NCI-H128 (cell line): ENCODE results near the gene ATP2B2.
A peak's percentile ranks its signal among the peaks of the same experiment; 100 is the strongest.

Experiments used
- DNase-seq: peaks from one replicate; lab custom pipeline; 2025; ENCODE audit not compliant: unreplicated experiment; lab: John Stamatoyannopoulos, UW

ATP2B2 gene

DNA sequence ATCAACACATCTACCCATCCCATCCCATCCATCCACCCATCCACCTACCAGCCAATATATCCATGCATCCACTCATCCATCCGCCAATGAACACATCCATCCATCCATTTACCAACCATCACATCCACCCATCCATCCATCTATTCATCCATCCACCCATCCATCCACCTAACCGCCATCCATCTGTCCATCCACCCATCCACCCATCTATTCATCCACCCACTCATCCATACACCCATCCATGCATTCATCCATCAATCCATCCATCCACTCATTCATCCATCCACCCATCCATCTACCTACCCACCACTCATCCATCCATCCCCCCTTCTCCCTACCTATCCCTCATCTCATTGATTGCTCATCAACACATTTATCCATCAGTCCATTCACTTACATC is 136.9 kb downstream of the ATP2B2 start:
- no peak for DNase-seq

DNA sequence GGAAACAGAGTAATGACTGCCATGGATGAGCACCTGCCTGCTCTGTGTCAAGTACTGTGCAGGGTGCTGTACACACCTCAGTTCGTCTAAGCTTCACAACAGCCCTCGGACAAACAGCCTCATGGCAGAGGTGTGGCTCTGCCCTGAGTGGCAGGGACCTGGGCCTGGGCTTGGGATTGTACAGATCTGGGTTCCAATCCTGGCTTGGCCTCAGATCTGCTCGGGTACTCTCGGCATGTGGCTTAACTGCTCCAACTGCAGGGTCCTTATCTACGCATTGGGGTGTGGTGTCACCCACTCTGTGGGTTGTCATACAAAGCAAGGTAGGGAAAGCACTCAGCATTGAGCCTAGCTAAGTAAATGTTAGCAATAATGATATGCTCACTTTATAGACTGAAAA is 137.9 kb downstream of the ATP2B2 start:
- no peak for DNase-seq

DNA sequence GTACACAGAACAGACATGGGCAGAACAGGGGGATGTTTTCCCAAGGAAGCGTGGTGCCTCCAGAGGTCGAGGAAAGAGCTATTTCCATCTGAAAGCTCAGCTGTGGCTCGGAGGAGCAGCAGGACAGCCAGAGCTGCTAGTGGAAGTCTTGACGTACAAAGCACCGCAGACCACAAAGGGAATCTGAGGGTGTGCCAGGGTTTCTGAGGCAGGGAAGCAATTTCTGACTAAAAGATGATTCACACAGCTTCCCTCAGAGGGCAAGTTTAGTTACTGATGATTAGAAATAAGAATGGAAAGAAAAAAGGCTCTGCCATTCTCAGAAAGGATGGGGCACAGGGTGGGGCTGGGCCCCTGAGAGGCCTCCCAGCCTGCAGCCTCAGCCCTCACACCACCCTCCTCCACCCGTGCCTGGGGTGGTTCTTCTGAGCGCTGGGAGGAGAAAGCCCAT is 138.7 kb downstream of the ATP2B2 start:
- no peak for DNase-seq

DNA sequence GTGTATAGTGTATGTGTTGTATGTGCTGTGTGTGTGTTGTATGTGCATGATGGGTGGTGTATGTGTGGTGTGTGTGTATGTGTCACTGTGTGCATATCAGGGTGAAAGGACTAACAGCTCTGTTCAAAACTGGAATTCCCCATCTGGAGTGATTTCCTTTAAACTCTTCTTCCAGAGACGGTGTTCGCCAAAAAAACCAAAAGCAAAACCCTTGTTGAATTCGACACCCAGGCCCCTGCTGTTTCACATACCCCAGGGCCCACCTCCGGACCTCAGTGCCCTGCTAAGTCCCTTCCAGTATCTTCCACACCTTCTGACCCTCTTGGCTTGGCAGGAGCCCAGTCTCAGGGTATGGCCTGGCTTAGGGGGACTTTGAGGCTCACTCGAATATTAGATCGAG is 139.6 kb downstream of the ATP2B2 start:
- no peak for DNase-seq

DNA sequence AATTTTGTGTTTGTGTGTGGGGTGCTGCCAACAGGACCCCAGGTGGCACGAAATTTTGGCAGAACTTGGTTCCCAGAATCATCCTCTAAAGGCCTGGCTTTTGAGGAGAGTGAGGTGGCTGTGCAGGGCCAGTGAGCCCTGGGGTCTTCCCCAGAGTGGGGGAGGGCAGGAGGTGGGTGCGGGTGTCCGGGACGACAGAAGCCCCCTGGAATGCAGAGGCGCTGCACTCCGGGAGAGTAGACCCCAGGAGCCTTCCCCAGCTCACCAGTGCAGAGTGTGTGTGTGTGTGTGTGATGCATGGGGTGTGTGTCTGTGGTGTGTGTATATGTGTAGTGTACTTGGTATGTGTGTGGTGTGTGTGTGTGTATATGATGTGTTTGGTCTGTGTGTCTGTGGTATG is 140.1 kb downstream of the ATP2B2 start:
- DNase-seq = no peak

DNA sequence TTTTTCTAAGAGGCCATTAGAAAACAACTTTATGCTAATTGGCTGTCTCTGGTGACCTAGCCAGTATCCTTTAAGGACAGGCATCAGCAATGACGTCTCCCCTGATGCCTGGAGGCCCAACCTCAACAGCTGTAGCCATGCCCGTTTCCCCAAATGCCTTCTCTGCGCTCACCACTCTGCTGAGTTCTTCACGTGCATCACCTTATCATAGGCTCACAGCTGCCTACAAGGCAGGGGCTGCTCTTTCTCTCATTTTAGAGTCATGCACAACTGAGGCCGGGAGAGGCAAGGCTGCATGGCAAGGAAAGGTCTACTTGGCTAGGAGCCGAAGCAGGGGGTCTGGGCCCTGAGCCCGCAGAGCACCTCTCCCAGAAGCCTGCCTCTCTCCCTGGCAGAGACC is 140.6 kb downstream of the ATP2B2 start:
- no peak for DNase-seq

DNA sequence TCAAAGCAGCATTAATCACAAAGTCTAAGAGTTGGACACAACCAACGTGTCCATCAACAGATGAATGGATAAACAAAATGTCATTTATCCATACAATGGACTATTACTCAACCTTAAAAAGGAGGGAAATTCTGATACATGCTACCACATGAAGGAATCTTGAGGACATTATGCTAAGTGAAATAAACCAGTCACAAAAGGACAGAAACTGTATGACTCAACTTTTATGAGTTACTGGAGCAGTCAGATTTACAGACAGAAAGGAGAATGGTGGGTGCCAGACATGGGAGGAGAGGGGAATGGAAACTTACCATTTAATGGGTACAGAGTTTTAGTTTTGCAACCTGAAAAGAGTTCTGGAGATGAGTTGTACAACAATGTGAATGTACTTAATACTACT is 141.5 kb downstream of the ATP2B2 start:
- DNase-seq = no peak

DNA sequence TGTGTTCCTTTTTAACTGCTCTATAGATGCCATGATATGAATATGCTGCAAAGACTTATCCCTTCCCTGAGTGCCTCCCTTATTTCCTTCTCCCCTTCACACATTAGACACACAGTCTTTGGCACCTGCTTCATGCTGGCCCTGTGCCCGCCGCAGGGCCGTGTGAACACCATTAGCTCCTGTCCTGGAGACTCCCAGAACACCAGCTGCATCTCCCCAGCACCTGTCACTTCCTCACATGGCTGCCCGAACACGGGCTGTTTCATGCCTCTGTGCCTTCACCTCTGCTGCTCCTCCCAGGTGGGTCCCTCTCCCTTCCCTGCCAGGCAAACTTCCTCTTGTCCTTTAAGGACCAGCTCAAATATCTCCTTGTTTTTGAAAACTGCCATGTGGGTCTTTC is 144.0 kb downstream of the ATP2B2 start:
- DNase-seq = peak; percentile 34

DNA sequence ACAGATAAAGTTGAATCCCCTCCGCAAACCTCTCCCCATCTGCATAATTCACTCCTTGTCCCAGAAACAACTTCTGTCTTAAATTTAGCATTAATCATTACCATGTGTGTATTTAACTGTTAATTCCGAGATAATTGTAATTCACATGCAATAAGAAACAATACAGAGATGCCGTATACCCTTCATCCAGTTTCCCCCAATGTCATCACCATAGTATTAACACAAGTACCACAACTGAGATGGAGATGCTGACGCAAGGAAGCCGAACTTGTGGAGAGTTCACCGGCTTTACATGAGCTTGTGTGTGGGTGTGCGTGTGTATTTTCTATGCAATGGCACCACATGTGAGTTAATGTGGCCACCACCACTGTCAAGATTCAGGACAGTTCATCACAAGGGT is 144.9 kb downstream of the ATP2B2 start:
- no peak for DNase-seq

DNA sequence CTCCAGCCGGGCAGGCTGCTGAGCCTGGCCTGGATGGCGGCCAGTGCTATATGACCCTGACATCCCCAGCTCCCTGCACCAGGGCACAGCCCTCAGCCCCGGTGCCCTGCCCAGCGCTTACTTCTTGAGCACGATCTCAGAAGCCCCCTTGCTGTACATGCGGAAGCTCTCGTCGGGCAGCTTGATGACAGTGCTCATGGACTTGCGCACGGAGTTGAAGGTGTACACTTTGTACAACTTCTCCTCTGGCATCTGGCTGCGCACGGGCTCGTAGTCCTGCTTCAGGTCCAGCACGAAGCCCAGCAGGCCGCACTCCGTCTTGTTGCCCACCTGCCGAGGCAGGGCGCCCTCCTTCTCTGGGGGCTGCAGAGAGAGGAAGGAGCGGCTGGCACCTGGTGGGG is 145.6 kb downstream of the ATP2B2 start:
- no peak for DNase-seq

DNA sequence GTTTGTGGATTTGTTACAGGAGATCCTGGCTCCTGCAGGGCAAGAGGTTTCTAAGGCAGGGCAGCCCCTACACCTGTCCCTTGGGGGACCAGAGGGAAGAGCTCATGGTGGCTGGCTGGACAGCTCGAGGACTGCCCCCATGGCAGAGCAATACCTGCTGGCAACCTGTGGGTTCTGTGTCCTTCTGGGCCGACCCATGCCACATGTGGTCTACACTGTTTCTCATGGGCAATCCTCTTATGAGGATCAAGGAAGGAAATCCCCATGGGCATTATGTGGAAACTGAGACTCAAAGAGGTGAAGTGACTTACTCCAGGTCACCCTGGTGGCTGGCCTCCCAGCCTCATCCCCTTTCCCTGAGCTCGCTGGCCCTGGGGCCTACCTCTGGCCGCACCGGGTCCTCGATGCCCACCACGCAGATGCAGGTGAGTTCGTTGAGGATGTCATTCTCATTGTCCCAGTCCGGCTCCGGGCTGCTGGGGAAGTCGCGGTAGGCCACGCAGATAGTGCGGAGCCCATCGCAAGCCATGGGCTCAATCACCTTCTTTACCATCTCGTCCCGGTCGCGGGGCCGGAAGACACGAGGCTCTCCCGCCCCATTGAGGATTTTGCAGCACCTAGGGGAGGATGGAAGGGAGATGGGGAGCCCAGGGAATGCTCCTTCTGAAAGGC is 146.9 kb downstream of the ATP2B2 start:
- no peak for DNase-seq

DNA sequence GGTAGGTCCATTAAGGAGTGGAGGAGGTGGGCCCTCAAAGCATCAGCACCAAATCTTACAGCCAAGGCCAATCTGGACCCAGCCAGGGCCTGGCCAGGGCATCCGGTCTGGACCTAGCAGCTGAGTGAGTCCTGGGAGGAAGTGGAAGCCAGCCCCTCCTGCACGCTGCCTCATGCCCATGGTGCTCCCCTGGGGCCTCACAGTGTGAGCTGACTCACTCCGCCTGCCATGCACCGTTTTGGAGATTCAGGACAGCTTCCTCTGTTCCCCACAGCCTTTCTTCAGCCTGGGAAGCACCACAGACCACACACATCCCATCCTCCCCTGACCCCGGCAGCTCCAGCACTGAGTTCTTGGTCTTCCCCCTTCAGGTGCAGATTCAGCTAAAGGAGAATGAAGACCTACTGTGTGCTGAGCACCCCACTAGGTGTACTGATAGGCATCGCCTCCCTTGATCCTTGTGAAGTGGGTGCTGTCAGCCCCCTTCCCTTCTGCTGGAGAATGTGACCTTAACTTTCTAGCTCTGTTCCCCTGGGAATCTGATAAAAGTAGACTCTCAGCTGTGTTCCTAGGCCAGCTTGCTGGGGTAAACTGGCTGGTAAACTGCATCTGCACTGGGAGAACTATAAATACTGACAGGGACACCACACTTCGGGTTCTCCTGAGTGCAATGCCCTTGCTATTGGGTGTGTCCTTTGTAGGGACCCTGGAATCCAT is 147.6 kb downstream of the ATP2B2 start:
- no peak for DNase-seq

DNA sequence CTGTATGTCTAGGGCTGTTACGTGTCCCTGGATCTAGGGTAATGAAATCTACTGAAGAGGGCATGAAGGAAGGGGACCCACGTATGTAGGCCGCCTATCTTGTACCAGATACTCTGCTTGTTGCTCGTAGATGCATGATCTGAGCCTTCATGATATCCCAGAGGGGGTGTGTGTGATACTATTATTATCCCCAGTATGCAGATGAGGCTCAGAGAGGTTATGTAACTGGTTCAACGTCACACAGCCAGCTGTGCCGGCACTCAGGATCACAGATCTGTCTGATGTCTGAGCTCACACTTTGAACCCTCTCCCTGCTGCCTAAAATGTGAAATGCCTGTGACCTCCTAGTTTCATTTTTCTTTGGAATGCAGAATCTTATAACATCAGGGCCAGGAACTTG is 148.3 kb downstream of the ATP2B2 start:
- DNase-seq = no peak

DNA sequence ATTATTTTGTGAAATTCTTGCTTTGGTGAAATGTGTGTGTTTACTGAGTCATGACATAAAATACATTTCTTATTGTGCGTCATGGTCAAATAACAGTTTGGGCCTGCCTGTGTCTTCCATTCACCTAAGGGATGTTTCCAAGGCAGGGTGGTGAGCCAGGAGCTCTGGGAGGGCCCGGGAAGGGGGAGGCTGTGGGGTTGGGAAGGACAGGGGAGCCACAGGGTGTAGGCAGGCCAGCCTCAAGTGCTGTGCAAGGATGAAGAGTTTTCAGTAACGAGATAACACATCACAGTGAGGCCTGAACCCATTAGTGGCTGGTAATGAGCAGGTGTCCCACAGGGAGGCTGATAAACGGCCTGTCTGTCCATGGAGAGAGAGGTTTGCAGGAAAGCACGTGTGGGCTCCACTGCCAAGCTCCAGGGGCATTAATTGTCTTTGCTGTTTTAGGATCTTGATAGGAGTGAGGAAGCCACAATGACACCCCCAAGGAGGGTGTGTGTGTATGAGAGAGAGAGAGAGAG is 148.9 kb downstream of the ATP2B2 start:
- no peak for DNase-seq

DNA sequence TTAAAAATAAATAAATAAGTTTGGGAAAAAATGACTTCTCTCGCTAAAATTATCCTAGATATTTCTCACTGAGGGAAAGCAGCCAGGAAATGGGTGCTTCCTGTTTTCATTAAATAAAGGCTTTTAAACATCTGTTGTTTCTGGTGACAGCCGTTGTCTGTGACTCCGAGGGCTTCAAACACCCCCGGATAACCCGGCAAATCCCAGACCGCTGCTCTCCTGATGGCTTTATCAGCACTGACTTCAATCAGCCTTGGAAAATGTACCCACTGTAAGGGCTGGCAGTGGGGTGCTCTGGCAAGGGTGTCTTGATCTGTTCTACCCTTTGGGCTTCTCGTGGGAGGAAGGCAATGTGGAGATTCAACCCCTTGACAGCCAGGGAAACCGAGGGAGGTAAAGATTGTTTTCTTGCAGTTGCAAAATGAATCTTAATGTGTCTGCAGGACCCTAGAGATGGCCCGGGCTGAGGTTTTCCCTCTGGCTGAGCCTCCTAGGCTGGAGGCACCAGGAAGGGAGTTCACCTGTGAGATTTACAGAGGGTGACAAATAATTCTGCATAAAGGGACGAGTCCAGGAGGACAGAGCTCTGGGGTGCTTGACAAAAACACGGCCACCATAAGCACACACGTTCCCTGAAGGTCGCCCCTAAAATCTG is 150.9 kb downstream of the ATP2B2 start:
- no peak for DNase-seq

DNA sequence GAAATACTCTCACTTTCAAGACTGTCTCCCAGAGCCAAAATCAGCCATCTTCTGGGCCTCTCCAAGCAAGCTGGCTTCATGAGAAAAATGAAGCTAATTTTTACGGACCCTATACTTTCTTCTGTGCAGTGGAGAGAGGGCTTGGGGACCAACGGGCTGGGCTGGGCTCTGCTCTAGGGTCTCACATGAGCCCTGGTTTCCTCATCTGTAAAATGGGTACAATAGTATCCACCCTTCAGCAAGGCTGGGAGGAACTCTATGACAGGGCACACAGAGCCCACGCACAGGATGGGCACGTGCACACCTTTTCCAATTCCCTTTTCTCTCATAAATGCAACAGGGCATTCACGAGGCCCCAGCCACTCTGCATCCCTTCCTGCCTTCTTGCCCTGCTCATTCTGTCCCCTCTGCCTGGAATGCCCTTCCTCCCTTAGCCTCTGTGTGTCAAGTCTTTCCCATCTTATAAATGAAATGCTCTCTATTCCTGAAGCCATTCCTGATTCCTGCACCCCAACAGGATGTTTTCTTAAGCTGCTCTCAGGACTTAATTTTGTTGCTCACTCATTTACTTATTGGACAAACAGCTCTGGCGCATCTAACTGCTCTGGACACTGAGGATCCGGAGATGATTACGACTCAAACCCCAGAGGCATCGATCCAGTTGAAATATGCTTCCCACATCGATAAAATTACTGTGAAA is 151.6 kb downstream of the ATP2B2 start:
- DNase-seq = no peak

DNA sequence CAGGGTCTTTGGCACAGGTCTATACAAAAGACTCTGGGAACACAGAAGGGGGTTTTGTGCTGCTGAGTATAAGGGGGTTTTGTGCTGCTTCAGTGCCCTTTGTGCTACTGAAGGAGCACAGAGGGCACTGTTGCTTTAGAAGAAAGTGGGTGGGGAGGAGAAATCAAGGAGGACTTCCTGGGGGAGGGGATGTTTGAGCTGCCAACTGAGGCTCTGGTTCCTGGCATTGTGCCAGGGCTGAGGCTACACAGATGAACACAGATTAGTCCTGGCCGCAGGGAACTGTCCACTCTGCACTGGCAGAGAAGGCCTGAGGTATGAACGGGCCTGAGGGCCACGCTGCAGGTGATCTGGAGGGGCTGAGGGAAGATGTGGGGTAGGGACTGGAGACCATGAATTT is 152.2 kb downstream of the ATP2B2 start:
- DNase-seq = no peak

DNA sequence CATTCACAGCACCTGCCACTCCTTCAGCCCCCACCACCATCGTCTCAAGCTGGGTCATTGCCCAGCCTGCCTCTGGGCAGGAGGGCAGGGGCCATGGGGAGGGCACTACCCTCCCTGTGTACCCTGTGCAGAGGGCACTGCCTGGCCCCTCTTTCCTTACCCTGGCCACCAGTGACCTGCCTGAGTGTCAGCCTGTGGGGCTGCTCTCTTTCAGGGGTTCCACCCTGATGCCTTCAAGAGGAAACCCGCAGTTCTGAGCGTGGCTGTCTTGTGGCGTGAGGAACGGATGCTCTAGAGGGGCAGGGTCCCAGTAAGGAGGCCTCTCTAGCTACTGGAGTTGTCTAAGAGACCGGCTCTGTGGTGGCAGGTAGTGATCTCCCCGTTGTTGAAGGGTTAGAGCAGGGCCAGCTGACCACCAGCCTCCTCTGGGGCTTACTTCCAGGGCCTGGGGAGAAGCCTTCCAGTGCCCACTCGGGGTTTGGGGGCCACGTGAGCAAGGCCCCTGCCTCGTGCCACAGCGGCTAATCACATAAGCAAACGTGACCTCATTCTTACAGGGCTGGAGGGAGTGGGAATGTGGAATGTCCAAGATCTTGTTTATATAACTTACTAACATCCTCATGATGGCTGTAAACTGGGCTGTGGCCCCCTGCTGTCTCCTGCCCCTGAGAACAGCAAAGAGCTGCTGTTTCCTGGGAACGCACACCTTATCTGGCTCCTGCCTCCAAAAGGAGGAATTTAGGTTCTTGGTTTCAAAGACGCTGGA is 153.1 kb downstream of the ATP2B2 start:
- DNase-seq = no peak

DNA sequence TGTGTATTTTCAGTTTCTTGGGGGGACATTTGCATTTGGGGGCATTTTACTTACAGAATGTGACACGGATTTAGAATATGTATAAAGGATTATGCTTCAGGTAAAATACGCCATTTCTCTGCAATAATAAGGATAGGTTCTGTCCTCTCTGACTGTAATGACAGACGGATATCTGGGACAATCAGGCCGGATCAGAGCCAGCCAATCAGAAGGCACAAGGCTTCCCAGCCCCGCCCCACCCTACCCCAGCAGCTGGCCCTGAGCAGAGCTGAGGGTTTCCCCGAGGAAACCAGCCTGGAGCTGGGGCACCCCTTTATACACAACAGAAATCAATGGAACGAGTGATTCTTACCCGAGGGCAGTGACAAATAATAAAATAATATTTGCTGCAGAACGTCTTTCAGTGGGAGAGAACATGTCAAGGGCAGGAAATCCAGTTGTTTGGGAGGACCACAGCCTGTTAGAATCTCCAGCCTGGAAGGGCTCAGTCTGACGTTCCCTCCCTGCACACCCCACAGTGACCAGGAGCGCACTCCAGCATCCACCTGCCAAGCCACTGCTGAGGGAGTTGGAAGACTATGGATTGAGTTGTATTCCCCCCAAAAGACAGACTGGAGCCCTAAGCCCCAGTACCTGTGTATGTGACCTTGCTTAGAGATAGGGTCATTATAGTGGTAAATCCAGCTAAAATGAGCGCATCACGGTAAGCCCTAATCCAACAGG is 154.2 kb downstream of the ATP2B2 start:
- DNase-seq = no peak

DNA sequence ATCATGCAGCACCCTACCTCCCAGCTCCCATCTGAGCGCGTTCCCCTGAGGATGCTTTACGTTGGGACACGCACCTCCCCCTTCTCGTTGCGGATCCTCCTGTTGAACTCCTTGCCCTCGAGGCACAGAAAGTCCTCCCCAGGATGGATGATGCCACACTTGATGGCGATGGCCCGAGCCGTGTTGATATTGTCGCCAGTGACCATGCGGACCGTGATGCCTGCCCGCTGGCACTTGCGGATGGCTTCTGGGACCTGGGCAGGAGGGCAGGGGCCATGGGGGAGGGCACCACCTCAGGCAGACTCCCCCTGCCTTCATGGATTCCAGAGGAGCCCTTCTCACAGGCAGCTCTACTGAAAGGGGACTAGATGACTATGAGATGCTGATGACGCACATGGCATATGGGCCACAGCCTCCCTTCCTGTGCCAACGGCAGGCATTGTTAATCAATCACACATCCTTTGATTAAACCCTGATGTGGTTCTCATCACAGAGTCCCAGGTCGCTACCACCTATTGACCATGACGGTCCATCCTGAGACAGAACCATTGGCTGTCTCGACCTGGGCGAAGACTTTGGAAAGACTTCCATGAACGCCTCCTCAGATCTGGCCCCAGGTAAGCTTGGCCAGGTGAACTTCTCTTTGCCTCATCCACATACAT is 154.9 kb downstream of the ATP2B2 start:
- DNase-seq = no peak
